ENCODE data around the gene ADCY2.

The ADCY2 gene

GRCh38 chr5:7376871-7377270 lies 19.1 kb upstream of the ADCY2 start:
- Histone ChIP-seq H3K4me2 (ENCODE audit: low read length) (no peak overlapping the region), H3K9me2 (replicated peaks; ENCODE audit: control insufficient read depth, low read length) (no peaks in the 10 kb centered on the region), H3K36me3 (ENCODE audit: control insufficient read depth, low read length) (no peaks in the 10 kb centered on the region), H3K4me3 (ENCODE audit: low read length) (no peak overlapping the region), H3K4me1 (ENCODE audit: control insufficient read depth, low read length) (no peaks in the 10 kb centered on the region), H3K9me3 (ENCODE audit: control insufficient read depth, insufficient read depth, low read length) (no peaks in the 10 kb centered on the region), H3F3A (ENCODE audit: control insufficient read depth, insufficient read depth) (no peaks in the 10 kb centered on the region), H4K20me1 (ENCODE audit: control insufficient read depth, insufficient read depth, low read depth, low read length) (no peaks in the 10 kb centered on the region), H3K27me3 (ENCODE audit: control insufficient read depth, low read length) (no peaks in the 10 kb centered on the region), H3K79me2 (ENCODE audit: control insufficient read depth, low read length) (no peaks in the 10 kb centered on the region), H3K27ac (ENCODE audit: low read depth, low read length) (no peak overlapping the region)
- TF ChIP-seq, protein P1, sequence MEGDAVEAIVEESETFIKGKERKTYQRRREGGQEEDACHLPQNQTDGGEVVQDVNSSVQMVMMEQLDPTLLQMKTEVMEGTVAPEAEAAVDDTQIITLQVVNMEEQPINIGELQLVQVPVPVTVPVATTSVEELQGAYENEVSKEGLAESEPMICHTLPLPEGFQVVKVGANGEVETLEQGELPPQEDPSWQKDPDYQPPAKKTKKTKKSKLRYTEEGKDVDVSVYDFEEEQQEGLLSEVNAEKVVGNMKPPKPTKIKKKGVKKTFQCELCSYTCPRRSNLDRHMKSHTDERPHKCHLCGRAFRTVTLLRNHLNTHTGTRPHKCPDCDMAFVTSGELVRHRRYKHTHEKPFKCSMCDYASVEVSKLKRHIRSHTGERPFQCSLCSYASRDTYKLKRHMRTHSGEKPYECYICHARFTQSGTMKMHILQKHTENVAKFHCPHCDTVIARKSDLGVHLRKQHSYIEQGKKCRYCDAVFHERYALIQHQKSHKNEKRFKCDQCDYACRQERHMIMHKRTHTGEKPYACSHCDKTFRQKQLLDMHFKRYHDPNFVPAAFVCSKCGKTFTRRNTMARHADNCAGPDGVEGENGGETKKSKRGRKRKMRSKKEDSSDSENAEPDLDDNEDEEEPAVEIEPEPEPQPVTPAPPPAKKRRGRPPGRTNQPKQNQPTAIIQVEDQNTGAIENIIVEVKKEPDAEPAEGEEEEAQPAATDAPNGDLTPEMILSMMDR (IDR thresholded peaks at IDR 0.05; ENCODE audit: low read depth, low read length, poor library complexity, severe bottlenecking) = no peak
- TF ChIP-seq EZH2phosphoT487 (IDR thresholded peaks at IDR 0.05; ENCODE audit: borderline replicate concordance, low read length) = no peak

DNA sequence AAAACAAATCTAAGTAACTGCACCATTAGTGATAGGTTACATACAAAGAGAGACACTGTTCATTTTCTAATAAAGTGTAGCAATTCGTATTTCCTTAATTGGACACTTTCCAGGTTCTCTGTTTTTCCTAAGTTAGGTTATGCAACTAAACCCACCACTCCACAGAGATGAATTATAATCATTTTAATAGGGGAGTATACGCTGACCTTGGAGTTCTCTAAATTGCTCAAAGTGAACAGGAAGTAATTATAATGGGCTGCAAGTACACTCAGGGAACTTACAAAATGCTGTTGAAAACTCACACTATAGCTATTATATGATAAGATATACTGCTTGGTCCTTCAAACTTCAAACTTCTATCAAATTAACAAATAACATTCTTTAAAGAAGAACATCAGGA lies 18.2 kb upstream of the ADCY2 start:
- Histone ChIP-seq H3K9me2 (replicated peaks; ENCODE audit: control insufficient read depth, low read length) (no peaks in the 10 kb centered on the region), H3K4me2 (ENCODE audit: low read length) (no peak overlapping the region), H3K36me3 (ENCODE audit: control insufficient read depth, low read length) (no peaks in the 10 kb centered on the region), H3K4me3 (ENCODE audit: low read length) (no peak overlapping the region), H3K79me2 (ENCODE audit: control insufficient read depth, low read length) (no peaks in the 10 kb centered on the region), H3K27me3 (ENCODE audit: control insufficient read depth, low read length) (no peaks in the 10 kb centered on the region), H3K4me1 (ENCODE audit: control insufficient read depth, low read length) (no peaks in the 10 kb centered on the region), H4K20me1 (ENCODE audit: control insufficient read depth, insufficient read depth, low read depth, low read length) (no peaks in the 10 kb centered on the region), H3K9me3 (ENCODE audit: control insufficient read depth, insufficient read depth, low read length) (no peaks in the 10 kb centered on the region), H3F3A (ENCODE audit: control insufficient read depth, insufficient read depth) (no peaks in the 10 kb centered on the region), H3K27ac (ENCODE audit: low read depth, low read length) (no peak overlapping the region)
- TF ChIP-seq, protein P1 (IDR thresholded peaks at IDR 0.05; ENCODE audit: low read depth, low read length, poor library complexity, severe bottlenecking) = no peak
- no peak for TF ChIP-seq EZH2phosphoT487 (IDR thresholded peaks at IDR 0.05; ENCODE audit: borderline replicate concordance, low read length)

GRCh38 chr5:7382588-7382987 lies 13.3 kb upstream of the ADCY2 start:
- H3K27me3 ChIP-seq (ENCODE audit: control insufficient read depth, low read length) = no peaks in the 10 kb centered on the region
- H3K4me1 ChIP-seq (ENCODE audit: control insufficient read depth, low read length) = no peaks in the 10 kb centered on the region
- H3F3A ChIP-seq (ENCODE audit: control insufficient read depth, insufficient read depth) = no peaks in the 10 kb centered on the region
- no peaks in the 10 kb centered on the region for H3K9me2 ChIP-seq (replicated peaks; ENCODE audit: control insufficient read depth, low read length)
- H4K20me1 ChIP-seq (ENCODE audit: control insufficient read depth, insufficient read depth, low read depth, low read length) = no peaks in the 10 kb centered on the region
- no peak overlapping the region for H3K4me2 ChIP-seq (ENCODE audit: low read length)
- H3K36me3 ChIP-seq (ENCODE audit: control insufficient read depth, low read length) = no peaks in the 10 kb centered on the region
- no peaks in the 10 kb centered on the region for H3K9me3 ChIP-seq (ENCODE audit: control insufficient read depth, insufficient read depth, low read length)
- H3K79me2 ChIP-seq (ENCODE audit: control insufficient read depth, low read length) = no peaks in the 10 kb centered on the region
- H3K4me3 ChIP-seq (ENCODE audit: low read length) = no peak overlapping the region
- H3K27ac ChIP-seq (ENCODE audit: low read depth, low read length) = no peak overlapping the region
- TF ChIP-seq, protein P1 (IDR thresholded peaks at IDR 0.05; ENCODE audit: low read depth, low read length, poor library complexity, severe bottlenecking) = no peak
- no peak for TF ChIP-seq EZH2phosphoT487 (IDR thresholded peaks at IDR 0.05; ENCODE audit: borderline replicate concordance, low read length)

GRCh38 chr5:7385681-7386080 lies 10.3 kb upstream of the ADCY2 start:
- no peaks in the 10 kb centered on the region for H3K79me2 ChIP-seq (ENCODE audit: control insufficient read depth, low read length)
- H3K36me3 ChIP-seq (ENCODE audit: control insufficient read depth, low read length) = no peaks in the 10 kb centered on the region
- no peak overlapping the region for H3K4me2 ChIP-seq (ENCODE audit: low read length)
- H4K20me1 ChIP-seq (ENCODE audit: control insufficient read depth, insufficient read depth, low read depth, low read length) = no peaks in the 10 kb centered on the region
- no peaks in the 10 kb centered on the region for H3K27me3 ChIP-seq (ENCODE audit: control insufficient read depth, low read length)
- H3K27ac ChIP-seq (ENCODE audit: low read depth, low read length) = no peak overlapping the region
- no peaks in the 10 kb centered on the region for H3K4me1 ChIP-seq (ENCODE audit: control insufficient read depth, low read length)
- TF ChIP-seq, protein P1 (IDR thresholded peaks at IDR 0.05; ENCODE audit: low read depth, low read length, poor library complexity, severe bottlenecking) = no peak
- no peak for TF ChIP-seq EZH2phosphoT487 (IDR thresholded peaks at IDR 0.05; ENCODE audit: borderline replicate concordance, low read length)
- H3K4me3 ChIP-seq (ENCODE audit: low read length) = no peak overlapping the region
- no peaks in the 10 kb centered on the region for H3F3A ChIP-seq (ENCODE audit: control insufficient read depth, insufficient read depth)
- H3K9me3 ChIP-seq (ENCODE audit: control insufficient read depth, insufficient read depth, low read length) = no peaks in the 10 kb centered on the region
- H3K9me2 ChIP-seq (replicated peaks; ENCODE audit: control insufficient read depth, low read length) = no peaks in the 10 kb centered on the region

Data from DOHH2 (cell line).